Ascending aorta (tissue), 2 donors: Measurements from ENCODE around the gene NOX4. TPM values are rescaled to one million over a fixed set of nuclear protein-coding genes. Genes with fewer than 3 reads are reported as not detected.
"Not testable (repeated sequence)": the region's sequence is repeated elsewhere in the genome, so short reads cannot be mapped to it uniquely, and the experiment has no call there.

Source experiments
- DNase-seq, 2 donors: peaks; one replicate each; pipeline ENCODE4 v3.0.0-alpha.2; 2019; ENCODE audit warnings: low spot score in 2 of 2
- H3K27ac ChIP-seq, 2 donors: fragments of 200-600 bp; sonication (generic); one replicate each; pipeline ENCODE4 v1.5.1; 2016 to 2017; ENCODE audit warnings: mild to moderate bottlenecking in 1 of 2
- H3K27me3 ChIP-seq: fragments of 200-600 bp; sonication (generic); one replicate; pipeline ENCODE4 v1.5.1; 2017
- H3K36me3 ChIP-seq, 2 donors: fragments of 200-600 bp; sonication (generic); one replicate each; pipeline ENCODE4 v1.5.1; 2016
- H3K4me1 ChIP-seq, 2 donors: fragments of 200-600 bp; sonication (generic); one replicate each; pipeline ENCODE4 v1.5.1; 2016 to 2017; ENCODE audit warnings: mild to moderate bottlenecking in 1 of 2
- H3K4me3 ChIP-seq, 2 donors: fragments of 200-600 bp; sonication (generic); one replicate each; pipeline ENCODE4 v1.5.1; 2016 to 2017; ENCODE audit warnings: mild to moderate bottlenecking in 1 of 2
- H3K9me3 ChIP-seq, 2 donors: fragments of 200-600 bp; sonication (generic); one replicate each; pipeline ENCODE4 v1.5.1; 2016
- CTCF ChIP-seq, 3 experiments: fragments of 200-600 bp in 2 of 3; fragments of 450-650 bp in 1 of 3; sonication (generic) in 2 of 3; IDR thresholded peaks; one replicate each; pipeline ENCODE4 v1.5.1; 2016 to 2019; ENCODE audit warnings: antibody characterized with exemption in 3 of 3, mild to moderate bottlenecking in 1 of 3, moderate library complexity in 1 of 3
- intact Hi-C: fragments of 100-400 bp; cut with DNase I; formaldehyde crosslinking; loops from one replicate; pipeline ENCODE4 v1.15.1; 2023
- total RNA-seq: library from RNA; depleted of rRNA; stranded (reverse); fragments of >200 nt; gene quantifications from one replicate; pipeline ENCODE4 v1.1.0, GENCODE V29; 2016

NOX4 gene
- total RNA-seq, 1 donor from 2014 or later: 125 TPM

DNA sequence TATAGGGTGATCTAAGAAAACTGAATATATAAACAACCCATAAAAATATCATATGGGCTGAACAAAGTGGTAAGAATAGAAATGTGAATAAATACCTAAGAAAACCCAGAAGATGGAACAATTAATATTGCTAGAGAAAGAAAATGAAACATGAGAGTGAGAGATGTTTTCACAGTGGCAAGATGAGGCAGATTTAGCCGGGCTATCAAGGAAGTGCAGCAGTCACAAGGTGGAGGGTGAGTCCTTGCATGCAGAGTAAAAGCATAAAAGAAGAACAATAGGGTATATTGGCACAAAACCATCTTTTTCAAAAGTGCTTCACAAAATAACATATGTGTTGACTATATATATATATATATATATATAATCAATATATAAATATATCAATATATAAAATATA lies 49.6 kb downstream of the NOX4 start:
- Histone ChIP-seq H3K4me1 (no peaks in the 10 kb centered on the region), H3K36me3 (peaks cover 17 to 47% of the 10 kb centered on the region in 2 donors), H3K27ac (peak overlapping the region in 1 of 2 donors; percentile 32), H3K4me3 (no peak overlapping the region), H3K27me3 (no peaks in the 10 kb centered on the region), H3K9me3 (no peaks in the 10 kb centered on the region)
- intact Hi-C loops: loop anchor here (10.0 kb wide), 1 partner anchor 173 kb away; no protein-coding TSS in a partner anchor
- DNase-seq: no peak
- no peak for TF ChIP-seq CTCF (IDR thresholded peaks at IDR 0.05)

- intact Hi-C loops: no loop called here
- TF ChIP-seq CTCF (IDR thresholded peaks at IDR 0.05): no peak
- Histone ChIP-seq H3K36me3 (peaks cover 17 to 37% of the 10 kb centered on the region in 2 donors), H3K4me1 (peaks cover 0 to 18% of the 10 kb centered on the region in 2 donors), H3K4me3 (no peak overlapping the region), H3K9me3 (no peaks in the 10 kb centered on the region), H3K27ac (peak overlapping the region in 1 of 2 donors; percentile 27), H3K27me3 (no peaks in the 10 kb centered on the region)
- DNase-seq: no peak
These were observed 53.9 kb downstream of the NOX4 start for GRCh38 chr11:89437317-89437716.

GRCh38 chr11:89436071-89436470 lies 55.1 kb downstream of the NOX4 start:
- Histone ChIP-seq H3K4me1 (peaks cover 0 to 18% of the 10 kb centered on the region in 2 donors), H3K4me3 (no peak overlapping the region), H3K27me3 (no peaks in the 10 kb centered on the region), H3K27ac (peak overlapping the region; percentile 20 to 46), H3K9me3 (no peaks in the 10 kb centered on the region), H3K36me3 (peaks cover 15 to 42% of the 10 kb centered on the region in 2 donors)
- DNase-seq: no peak
- no peak for TF ChIP-seq CTCF (IDR thresholded peaks at IDR 0.05)
- intact Hi-C loops: no loop called here

GRCh38 chr11:89433278-89433677 lies 57.9 kb downstream of the NOX4 start:
- Histone ChIP-seq H3K27me3 (no peaks in the 10 kb centered on the region), H3K9me3 (no peaks in the 10 kb centered on the region), H3K4me1 (peaks cover 0 to 18% of the 10 kb centered on the region in 2 donors), H3K27ac (no peak overlapping the region), H3K4me3 (no peak overlapping the region), H3K36me3 (peaks cover 10 to 31% of the 10 kb centered on the region in 2 donors)
- intact Hi-C loops: no loop called here
- DNase-seq: no peak
- TF ChIP-seq CTCF (IDR thresholded peaks at IDR 0.05): no peak

GRCh38 chr11:89432182-89432581 lies 59.0 kb downstream of the NOX4 start:
- H3K27me3 ChIP-seq, H3K27ac ChIP-seq, H3K9me3 ChIP-seq, H3K4me3 ChIP-seq, DNase-seq, intact Hi-C loops: not testable (repeated sequence)
- Histone ChIP-seq H3K4me1 (peaks cover 0 to 18% of the 10 kb centered on the region in 2 donors), H3K36me3 (peaks cover 4 to 26% of the 10 kb centered on the region in 2 donors)

DNA sequence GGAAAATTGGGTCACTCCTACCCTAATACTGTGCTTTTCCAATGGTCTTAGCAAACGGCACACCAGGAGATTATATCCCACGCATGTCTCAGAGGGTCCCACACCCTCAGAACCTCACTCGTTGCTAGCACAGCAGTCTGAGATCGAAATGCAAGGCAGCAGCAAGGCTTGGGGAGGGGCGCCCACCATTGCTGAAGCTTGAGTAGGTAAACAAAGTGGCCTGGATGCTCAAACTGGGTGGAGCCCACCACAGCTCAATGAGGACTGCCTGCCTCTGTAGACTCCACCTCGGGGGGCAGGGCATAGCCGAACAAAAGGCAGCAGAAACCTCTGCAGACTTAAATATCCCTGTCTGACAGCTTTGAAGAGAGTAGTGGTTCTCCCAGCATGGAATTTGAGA lies 64.7 kb downstream of the NOX4 start:
- H3K9me3 ChIP-seq, H3K4me3 ChIP-seq, H3K27me3 ChIP-seq, H3K27ac ChIP-seq, intact Hi-C loops, H3K4me1 ChIP-seq, DNase-seq: not testable (repeated sequence)
- peaks cover 9 to 33% of the 10 kb centered on the region in 2 donors for H3K36me3 ChIP-seq

DNA sequence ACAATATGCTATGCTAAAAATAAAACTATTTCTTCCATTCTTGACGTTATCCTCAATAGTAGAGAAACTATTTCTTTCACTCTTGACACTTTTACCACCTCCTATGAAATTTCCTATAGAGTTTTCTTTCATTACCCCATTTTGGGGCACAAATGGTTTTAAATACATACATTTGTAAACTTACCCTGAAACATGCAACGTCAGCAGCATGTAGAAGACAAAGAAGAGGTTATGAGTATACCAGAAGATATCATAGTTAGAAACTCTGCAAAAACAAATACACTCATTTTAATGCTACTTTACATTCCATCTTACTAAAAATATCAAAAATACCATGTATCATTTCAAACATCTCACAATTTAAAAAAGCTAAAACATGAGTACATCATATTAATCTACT lies 69.5 kb downstream of the NOX4 start:
- intact Hi-C loops: no loop called here
- no peaks in the 10 kb centered on the region for H3K9me3 ChIP-seq
- H3K27ac ChIP-seq: peak overlapping the region; percentile 26 to 48
- peaks cover 0 to 10% of the 10 kb centered on the region in 2 donors for H3K4me1 ChIP-seq
- no peak for DNase-seq
- H3K27me3 ChIP-seq: no peaks in the 10 kb centered on the region
- H3K4me3 ChIP-seq: no peak overlapping the region
- no peak for TF ChIP-seq CTCF (IDR thresholded peaks at IDR 0.05)
- H3K36me3 ChIP-seq: peaks cover 7 to 17% of the 10 kb centered on the region in 2 donors
